ENCODE data around the gene GADL1.

GADL1 gene

DNA sequence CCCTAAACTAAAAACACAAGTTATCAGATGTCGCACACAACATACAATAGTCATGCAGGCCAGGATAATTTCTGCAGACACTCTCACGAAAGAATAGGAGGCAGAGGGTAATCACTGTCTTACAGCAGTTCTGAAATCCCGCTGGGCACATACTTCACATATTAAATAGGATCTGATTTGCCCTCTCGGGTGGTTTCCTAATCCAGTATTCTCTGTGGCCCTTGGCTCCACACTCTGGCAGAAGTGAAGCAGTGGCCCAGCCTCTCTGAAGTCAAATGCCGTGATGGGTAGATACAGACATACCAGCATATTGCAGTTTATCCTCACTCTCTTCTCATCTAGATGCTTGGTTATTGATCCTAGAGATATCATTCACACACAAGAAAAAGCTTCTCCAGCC lies 19.0 kb downstream of the GADL1 start:
- DNase-seq, result no peak

DNA sequence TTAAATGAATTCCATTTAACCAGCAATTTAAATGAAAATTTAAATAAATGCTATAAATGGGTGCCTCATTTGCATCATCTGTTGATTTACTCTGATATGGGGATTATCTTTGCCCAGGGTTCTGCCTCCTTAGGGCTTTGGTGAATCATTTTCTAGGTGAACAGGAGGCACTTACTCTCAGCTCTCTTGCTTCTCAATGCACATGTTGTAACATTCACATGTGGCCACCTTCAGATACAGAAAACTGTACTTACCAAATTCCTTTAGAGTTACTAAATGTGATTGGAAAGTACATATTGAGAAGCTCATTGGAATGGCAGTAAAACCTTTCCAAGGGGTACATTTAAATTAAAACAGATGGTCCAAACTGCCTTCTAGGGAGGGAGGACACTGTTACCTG lies 20.8 kb downstream of the GADL1 start:
- no peak for DNase-seq

DNA sequence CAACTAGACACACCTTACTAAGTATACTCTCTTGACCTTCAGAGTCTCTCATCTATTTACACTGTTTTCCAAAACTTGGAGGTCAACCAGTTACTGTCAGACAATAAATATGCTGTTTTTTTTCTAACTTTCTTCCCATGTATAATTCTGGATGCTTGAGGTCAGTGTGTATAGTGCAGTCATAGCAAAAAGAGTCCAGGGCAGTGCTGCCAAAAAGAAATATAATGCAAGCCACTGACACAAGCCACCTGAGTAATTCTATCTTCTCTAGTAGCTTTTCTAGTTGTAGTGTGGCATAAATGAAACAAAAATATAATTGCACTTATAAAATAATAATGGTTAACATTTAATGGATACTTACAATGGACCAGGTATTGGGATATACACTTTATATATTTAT lies 21.6 kb downstream of the GADL1 start:
- DNase-seq, result no peak

DNA sequence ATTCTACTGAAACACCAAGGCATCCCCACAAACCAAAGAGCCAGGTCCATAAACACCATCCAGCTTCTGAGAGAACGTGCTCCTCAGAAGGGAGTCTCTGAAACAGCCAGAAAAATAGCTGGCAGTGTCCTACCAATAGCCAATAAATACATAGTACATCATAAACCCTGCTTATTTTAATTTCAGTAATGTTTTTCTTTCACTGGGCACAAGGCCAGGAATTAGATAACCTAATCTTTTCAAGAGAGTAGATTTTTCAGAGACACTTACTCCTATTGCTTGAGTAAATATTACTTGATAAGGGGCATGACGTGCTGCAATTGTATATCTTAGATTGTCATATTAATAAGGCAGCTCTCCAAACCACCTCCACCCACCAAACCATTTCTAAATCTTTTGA lies 22.7 kb downstream of the GADL1 start:
- no peak for DNase-seq

DNA sequence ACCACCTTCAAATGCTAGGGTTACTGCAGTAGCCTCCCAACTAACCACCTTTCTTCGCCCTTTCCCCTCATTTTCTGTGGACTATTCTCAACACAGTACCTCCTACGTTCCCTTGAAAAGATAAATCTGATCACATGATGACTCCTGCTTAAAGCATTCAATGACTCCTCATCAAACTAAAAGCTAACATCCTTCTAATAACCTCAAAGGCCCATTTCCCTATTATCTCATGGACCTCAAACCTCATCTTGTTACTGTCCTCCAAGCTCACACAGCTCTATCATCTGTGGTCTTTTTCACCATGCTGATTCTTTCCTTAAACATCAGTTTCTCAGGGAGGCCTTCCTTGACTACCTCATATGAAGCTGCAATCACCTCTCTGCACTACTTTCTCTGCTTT lies 29.6 kb downstream of the GADL1 start:
- no peak for DNase-seq

GRCh38 chr3:30864132-30864531 lies 30.3 kb downstream of the GADL1 start:
- DNase-seq, result no peak

DNA sequence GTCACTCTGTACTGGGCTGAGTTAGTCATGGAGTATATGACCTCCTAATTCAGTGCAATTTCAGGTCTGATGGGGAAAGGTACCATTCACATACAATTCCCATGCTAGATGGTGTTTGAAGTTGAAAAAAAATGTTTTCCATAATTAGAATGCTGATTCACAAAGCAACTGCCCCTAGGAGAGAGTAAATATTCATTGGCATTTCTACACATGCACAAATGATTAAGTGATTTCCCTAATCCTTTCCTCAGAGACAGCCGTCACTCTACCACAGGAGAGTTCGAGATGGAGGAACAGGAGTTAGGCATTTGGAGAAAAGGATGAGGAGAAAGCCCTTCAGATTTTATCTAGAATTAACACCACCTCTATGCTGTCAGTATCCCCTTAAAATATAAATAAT lies 32.5 kb downstream of the GADL1 start:
- DNase-seq, result no peak

GRCh38 chr3:30858894-30859389 lies 35.5 kb downstream of the GADL1 start:
- DNase-seq, result peak in 29 of 58 donors; percentile 0 to 52 (median 12)

DNA sequence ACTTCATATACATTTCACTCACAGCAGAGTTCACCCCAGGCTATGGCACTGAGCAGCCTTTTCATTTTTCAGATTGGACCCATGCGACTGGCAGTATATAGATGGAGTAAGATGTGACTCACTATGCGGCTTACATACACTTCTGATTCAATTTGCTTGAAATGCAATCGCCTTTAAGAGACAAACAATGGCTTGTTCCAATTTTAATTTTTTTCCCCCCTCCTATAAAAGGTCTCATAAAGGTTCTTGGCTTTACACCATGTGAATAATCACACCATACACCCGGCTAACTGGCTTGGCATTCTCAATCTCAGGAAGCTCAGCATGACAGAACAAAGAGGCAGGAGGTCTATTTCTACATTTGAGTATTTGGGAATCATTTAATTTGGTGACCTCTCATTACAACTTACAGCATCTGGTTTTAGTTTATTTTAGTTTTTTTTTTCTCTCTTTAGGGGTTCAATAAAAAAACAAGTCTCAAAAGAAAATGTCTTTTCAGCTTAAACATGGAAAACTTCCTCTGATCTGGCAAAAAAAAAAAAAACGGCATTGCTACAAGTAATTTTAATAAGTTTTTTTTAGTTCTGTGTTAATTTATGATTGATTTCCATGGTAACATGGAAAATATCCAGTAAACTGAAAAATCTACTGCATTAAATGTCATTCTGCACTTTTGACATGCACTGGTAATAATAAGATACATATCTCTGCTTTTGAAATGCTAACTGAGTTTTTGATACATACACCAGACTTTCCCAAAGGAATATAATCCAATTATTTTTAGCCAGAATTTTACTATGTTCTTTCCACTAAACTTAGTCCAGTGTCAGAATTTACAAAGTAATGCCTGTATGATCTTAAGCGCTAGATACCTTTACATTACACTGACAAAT lies 38.8 kb downstream of the GADL1 start:
- DNase-seq, result no peak

DNA sequence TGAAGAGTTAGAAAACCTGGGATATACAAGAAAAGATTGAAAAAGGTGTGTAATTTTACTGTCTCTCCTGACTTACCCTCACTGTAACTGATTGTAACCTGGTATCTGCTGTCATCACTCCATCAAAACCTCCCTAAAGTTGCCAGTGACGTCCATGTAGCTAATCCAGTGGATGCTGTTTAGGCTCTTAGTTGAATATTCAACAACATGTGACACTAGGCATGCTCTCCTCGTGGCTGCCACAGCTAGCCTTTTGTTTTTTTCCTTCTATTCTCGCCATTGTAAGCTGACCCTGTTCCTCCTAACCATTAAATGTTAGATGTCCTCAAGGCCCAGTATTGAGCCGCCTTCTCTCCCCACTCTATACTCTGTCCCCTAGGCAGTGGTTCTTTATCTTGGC lies 41.6 kb downstream of the GADL1 start:
- no peak for DNase-seq

GRCh38 chr3:30848087-30848779 lies 46.2 kb downstream of the GADL1 start:
- DNase-seq, result no peak

DNA sequence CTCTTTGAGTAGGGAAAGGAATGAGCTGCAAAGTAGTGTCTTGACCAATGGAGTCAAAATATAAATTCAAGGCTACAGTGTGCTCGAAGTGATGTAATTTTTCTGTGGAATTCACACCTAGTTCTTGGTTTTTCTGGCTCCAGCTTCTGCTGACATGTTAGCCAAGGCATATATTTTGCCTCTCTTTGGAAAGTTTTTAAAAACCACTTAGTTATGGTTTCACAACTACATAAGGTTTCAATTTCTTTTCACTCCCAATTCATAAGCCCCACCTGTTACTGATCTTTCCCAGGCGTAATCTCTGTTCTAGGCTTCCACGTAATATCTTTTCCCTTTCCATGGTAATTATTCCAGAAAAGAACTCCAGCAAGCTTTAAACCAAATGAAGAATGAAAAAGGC lies 46.9 kb downstream of the GADL1 start:
- DNase-seq, result no peak

- no peak for DNase-seq
Observed at GRCh38 chr3:30845606-30846005, 48.9 kb downstream of the GADL1 start.

DNA sequence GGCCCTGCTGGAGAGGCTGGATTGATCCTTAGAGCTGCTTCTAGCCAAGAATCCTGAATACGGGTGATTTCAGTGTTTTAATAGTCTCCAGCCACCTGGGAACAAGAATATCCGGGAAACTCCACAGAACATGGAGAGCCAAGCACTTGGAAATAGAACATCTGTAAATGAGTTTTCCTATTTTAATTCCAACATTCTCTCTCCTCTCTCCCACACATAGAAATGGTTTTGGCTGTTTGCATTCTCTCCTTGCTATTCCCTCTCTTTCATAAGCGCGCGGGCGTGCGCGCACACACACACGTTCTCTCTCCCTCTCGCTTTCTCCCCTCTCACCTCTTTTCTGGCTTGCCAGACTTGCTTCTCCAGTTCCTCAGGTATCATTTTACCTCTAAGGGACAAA lies 50.6 kb downstream of the GADL1 start:
- DNase-seq, result peak in 1 of 58 donors; percentile 14

DNA sequence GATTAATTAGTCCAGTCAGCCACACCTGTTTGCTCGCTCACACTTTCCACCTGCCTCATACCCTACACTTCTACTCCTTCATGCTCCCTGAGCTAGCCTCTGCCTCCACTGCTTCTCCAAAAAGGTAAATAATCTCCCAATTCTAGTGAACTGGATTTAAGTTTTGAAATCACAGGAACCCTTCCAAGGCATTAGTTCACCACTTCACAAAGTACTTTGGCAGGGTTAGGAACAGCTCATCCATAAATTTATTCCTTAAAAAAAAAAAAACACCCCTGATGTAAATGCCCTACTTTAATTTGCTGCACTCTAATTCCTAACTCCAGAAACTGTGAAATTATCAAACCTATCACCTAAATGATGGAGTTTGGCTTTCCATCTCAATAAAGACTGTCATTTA lies 58.3 kb downstream of the GADL1 start:
- no peak for DNase-seq

DNA sequence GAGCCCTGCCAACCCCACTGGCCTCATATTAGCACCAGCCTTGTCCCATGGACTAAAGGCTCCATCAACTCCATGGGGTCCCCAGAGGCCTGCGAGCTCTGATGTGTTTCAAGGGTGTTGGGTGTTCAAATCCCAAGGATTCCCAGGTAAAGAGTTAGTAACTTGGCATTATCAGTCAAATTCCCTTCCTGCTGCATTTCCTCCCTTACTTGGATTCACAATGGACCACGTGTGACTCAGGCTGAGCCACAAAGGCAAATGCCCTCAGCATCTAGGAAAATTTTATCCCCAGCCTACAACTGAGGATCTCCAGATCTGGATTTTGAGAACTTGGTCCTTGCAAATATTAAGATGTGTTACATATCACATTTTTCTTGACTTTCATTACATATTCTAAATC lies 58.8 kb downstream of the GADL1 start:
- DNase-seq, result no peak

GRCh38 chr3:30832961-30833575 lies 61.4 kb downstream of the GADL1 start:
- no peak for DNase-seq

- DNase-seq, result no peak
Observed at GRCh38 chr3:30827080-30827479, 67.4 kb downstream of the GADL1 start.

DNA sequence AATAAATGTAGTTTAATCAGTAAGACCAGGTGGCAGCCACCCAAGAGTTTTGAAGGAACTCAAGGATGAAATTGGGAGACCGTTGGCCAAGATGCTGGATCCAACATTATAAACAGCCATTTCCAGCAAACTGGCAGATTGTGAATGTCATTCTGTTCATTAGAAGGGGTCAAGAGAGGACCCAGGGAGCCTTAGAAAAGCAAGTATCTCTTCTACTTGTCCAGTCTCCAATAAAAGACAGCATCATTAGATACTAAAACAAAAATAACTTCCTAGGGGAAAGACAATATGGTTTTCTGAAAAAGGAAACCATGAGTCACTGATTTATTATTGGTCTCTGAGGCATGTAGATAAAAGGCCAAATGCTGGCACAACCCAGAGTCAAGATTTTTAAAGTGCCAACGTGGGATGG lies 67.9 kb downstream of the GADL1 start:
- no peak for DNase-seq

- DNase-seq, result no peak
Observed at GRCh38 chr3:30819067-30819798, 75.2 kb downstream of the GADL1 start.

GRCh38 chr3:30813734-30814133 lies 80.7 kb downstream of the GADL1 start:
- no peak for DNase-seq

Measured in anterior cingulate cortex (tissue), 58 donors.